Skin of body (tissue), 2 donors: ENCODE data around the gene ZDHHC3. TPM values are rescaled to one million over a fixed set of nuclear protein-coding genes. Genes with fewer than 3 reads are reported as not detected.

Experiments used
- DNase-seq: peaks from one replicate; lab custom pipeline; 2025; lab: John Stamatoyannopoulos, UW
- total RNA-seq: library from RNA; depleted of rRNA; stranded (reverse); fragments of >200 nt; gene quantifications from one replicate; pipeline ENCODE4 v1.2.3, GENCODE V29; 2014

Gene ZDHHC3
- 44.7 TPM for total RNA-seq

GRCh38 chr3:44976002-44976815, at the start of gene ZDHHC3, which contains the start of gene EXOSC7:
ZDHHC3 (minus strand) TSS chr3:44976174; CDS start chr3:44959436, 16,738 bp downstream.
EXOSC7 (plus strand) TSS chr3:44976244; CDS start chr3:44976278, 34 bp downstream.
- peak; percentile 82 for DNase-seq

- no peak for DNase-seq
These were observed 48.7 kb upstream of the ZDHHC3 start for GRCh38 chr3:45024542-45025255.

GRCh38 chr3:45023675-45024074, 47.7 kb upstream of the ZDHHC3 start:
- no peak for DNase-seq

- DNase-seq = peak; percentile 94
These were observed 45.7 kb upstream of the ZDHHC3 start for GRCh38 chr3:45021524-45022297.

GRCh38 chr3:45020534-45020933, 44.6 kb upstream of the ZDHHC3 start:
- DNase-seq = peak; percentile 71

GRCh38 chr3:45017821-45018220, 41.8 kb upstream of the ZDHHC3 start:
- peak; percentile 53 for DNase-seq

GRCh38 chr3:45016916-45017315, 40.9 kb upstream of the ZDHHC3 start:
- no peak for DNase-seq

GRCh38 chr3:45012577-45012976, 36.6 kb upstream of the ZDHHC3 start:
- no peak for DNase-seq

- peak; percentile 86 for DNase-seq
These were observed 36.0 kb upstream of the ZDHHC3 start for GRCh38 chr3:45011756-45012508.

- peak; percentile 77 for DNase-seq
These were observed 34.9 kb upstream of the ZDHHC3 start for GRCh38 chr3:45010811-45011333.

- no peak for DNase-seq
These were observed 33.9 kb upstream of the ZDHHC3 start for GRCh38 chr3:45009868-45010267.

GRCh38 chr3:45008117-45008516, 32.1 kb upstream of the ZDHHC3 start:
- no peak for DNase-seq

- DNase-seq = no peak
These were observed 31.1 kb upstream of the ZDHHC3 start for GRCh38 chr3:45007091-45007490.

GRCh38 chr3:45003859-45004258, 27.9 kb upstream of the ZDHHC3 start:
- DNase-seq = no peak

GRCh38 chr3:45003406-45003805, 27.4 kb upstream of the ZDHHC3 start:
- no peak for DNase-seq

GRCh38 chr3:45002720-45003119, 26.7 kb upstream of the ZDHHC3 start:
- DNase-seq = no peak

- DNase-seq = no peak
These were observed 26.2 kb upstream of the ZDHHC3 start for GRCh38 chr3:45002139-45002660.

GRCh38 chr3:45001738-45002137, 25.8 kb upstream of the ZDHHC3 start:
- DNase-seq = no peak

GRCh38 chr3:45000823-45001222, 24.8 kb upstream of the ZDHHC3 start:
- no peak for DNase-seq

- DNase-seq = no peak
These were observed 23.8 kb upstream of the ZDHHC3 start for GRCh38 chr3:44999782-45000181.

GRCh38 chr3:44996556-44996969, 20.6 kb upstream of the ZDHHC3 start:
- no peak for DNase-seq
